ENCODE data around the gene SLX4IP. TPM values are rescaled to one million over a fixed set of nuclear protein-coding genes. Genes with fewer than 3 reads are reported as not detected.

The SLX4IP gene
- total and polyA plus RNA-seq, 2 of the 13 experiments (the other 11 are each of a cell fraction or from before 2014, with no cell fraction given), result 3.6 to 7.3 TPM

DNA sequence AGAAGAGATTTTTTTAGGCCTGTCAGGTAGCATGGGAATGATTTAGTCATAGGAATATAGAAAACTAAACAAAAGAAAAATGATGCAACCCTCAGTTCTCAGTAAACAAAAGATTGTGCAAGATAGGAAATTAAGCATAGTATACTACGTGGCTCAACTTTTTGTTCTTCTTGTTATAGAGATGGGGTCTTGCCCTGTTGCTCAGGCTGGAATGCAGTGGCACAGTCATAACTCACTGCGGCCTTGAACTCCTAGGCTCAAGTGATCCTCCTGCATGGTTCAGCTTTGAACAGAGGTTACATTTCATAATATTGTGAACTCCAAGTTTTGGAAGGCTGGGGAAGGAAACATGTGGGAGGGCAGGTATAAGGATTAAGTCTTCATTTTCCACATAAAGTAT is 28.5 kb downstream of the SLX4IP start (continued):
- TF ChIP-seq, protein P1, sequence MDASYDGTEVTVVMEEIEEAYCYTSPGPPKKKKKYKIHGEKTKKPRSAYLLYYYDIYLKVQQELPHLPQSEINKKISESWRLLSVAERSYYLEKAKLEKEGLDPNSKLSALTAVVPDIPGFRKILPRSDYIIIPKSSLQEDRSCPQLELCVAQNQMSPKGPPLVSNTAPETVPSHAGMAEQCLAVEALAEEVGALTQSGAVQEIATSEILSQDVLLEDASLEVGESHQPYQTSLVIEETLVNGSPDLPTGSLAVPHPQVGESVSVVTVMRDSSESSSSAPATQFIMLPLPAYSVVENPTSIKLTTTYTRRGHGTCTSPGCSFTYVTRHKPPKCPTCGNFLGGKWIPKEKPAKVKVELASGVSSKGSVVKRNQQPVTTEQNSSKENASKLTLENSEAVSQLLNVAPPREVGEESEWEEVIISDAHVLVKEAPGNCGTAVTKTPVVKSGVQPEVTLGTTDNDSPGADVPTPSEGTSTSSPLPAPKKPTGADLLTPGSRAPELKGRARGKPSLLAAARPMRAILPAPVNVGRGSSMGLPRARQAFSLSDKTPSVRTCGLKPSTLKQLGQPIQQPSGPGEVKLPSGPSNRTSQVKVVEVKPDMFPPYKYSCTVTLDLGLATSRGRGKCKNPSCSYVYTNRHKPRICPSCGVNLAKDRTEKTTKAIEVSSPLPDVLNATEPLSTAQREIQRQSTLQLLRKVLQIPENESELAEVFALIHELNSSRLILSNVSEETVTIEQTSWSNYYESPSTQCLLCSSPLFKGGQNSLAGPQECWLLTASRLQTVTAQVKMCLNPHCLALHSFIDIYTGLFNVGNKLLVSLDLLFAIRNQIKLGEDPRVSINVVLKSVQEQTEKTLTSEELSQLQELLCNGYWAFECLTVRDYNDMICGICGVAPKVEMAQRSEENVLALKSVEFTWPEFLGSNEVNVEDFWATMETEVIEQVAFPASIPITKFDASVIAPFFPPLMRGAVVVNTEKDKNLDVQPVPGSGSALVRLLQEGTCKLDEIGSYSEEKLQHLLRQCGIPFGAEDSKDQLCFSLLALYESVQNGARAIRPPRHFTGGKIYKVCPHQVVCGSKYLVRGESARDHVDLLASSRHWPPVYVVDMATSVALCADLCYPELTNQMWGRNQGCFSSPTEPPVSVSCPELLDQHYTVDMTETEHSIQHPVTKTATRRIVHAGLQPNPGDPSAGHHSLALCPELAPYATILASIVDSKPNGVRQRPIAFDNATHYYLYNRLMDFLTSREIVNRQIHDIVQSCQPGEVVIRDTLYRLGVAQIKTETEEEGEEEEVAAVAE (CRISPR knock-in tag; IDR thresholded peaks at IDR 0.05; ENCODE audit: borderline replicate concordance), result no peak
- TF ChIP-seq SMAD3 (CRISPR knock-in tag; IDR thresholded peaks at IDR 0.05) (no peak), ZNF639 (CRISPR knock-in tag; conservative IDR thresholded peaks at IDR 0.05) (no peak), ZNF331 (CRISPR knock-in tag; IDR thresholded peaks at IDR 0.05) (0 out of 2 replicates have a peak, but pooled peaks have one; percentile 29), ZNF597 (CRISPR knock-in tag; IDR thresholded peaks at IDR 0.05) (no peak), MEIS1 (CRISPR knock-in tag; IDR thresholded peaks at IDR 0.05; ENCODE audit: borderline replicate concordance) (no peak), TCF7L2 (IDR thresholded peaks at IDR 0.05; ENCODE audit: low read depth, low read length) (no peak), ZFP62 (CRISPR knock-in tag; IDR thresholded peaks at IDR 0.05) (no peak), ATF3 (CRISPR knock-in tag; IDR thresholded peaks at IDR 0.05) (peak; percentile 71; the same call in 1 of the 2 replicates), YEATS2 (CRISPR knock-in tag; IDR thresholded peaks at IDR 0.05; ENCODE audit: borderline replicate concordance) (no peak), NR1H2 (CRISPR knock-in tag; IDR thresholded peaks at IDR 0.05; ENCODE audit: borderline replicate concordance, low read depth) (no peak)
- TF ChIP-seq, protein P2, sequence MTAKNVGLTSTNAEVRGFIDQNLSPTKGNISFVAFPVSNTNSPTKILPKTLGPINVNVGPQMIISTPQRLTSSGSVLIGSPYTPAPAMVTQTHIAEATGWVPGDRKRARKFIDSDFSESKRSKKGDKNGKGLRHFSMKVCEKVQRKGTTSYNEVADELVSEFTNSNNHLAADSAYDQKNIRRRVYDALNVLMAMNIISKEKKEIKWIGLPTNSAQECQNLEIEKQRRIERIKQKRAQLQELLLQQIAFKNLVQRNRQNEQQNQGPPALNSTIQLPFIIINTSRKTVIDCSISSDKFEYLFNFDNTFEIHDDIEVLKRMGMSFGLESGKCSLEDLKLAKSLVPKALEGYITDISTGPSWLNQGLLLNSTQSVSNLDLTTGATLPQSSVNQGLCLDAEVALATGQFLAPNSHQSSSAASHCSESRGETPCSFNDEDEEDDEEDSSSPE (CRISPR knock-in tag; IDR thresholded peaks at IDR 0.05), result no peak
- TF ChIP-seq, protein P3, sequence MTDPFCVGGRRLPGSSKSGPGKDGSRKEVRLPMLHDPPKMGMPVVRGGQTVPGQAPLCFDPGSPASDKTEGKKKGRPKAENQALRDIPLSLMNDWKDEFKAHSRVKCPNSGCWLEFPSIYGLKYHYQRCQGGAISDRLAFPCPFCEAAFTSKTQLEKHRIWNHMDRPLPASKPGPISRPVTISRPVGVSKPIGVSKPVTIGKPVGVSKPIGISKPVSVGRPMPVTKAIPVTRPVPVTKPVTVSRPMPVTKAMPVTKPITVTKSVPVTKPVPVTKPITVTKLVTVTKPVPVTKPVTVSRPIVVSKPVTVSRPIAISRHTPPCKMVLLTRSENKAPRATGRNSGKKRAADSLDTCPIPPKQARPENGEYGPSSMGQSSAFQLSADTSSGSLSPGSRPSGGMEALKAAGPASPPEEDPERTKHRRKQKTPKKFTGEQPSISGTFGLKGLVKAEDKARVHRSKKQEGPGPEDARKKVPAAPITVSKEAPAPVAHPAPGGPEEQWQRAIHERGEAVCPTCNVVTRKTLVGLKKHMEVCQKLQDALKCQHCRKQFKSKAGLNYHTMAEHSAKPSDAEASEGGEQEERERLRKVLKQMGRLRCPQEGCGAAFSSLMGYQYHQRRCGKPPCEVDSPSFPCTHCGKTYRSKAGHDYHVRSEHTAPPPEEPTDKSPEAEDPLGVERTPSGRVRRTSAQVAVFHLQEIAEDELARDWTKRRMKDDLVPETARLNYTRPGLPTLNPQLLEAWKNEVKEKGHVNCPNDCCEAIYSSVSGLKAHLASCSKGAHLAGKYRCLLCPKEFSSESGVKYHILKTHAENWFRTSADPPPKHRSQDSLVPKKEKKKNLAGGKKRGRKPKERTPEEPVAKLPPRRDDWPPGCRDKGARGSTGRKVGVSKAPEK (CRISPR knock-in tag; IDR thresholded peaks at IDR 0.05; ENCODE audit: borderline replicate concordance), result no peak
- TF ChIP-seq, protein P4, sequence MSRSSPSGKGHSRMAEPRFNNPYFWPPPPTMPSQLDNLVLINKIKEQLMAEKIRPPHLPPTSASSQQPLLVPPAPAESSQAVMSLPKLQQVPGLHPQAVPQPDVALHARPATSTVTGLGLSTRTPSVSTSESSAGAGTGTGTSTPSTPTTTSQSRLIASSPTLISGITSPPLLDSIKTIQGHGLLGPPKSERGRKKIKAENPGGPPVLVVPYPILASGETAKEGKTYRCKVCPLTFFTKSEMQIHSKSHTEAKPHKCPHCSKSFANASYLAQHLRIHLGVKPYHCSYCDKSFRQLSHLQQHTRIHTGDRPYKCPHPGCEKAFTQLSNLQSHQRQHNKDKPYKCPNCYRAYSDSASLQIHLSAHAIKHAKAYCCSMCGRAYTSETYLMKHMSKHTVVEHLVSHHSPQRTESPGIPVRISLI (CRISPR knock-in tag; IDR thresholded peaks at IDR 0.05; ENCODE audit: borderline replicate concordance), result no peak
- TF ChIP-seq, protein P5, sequence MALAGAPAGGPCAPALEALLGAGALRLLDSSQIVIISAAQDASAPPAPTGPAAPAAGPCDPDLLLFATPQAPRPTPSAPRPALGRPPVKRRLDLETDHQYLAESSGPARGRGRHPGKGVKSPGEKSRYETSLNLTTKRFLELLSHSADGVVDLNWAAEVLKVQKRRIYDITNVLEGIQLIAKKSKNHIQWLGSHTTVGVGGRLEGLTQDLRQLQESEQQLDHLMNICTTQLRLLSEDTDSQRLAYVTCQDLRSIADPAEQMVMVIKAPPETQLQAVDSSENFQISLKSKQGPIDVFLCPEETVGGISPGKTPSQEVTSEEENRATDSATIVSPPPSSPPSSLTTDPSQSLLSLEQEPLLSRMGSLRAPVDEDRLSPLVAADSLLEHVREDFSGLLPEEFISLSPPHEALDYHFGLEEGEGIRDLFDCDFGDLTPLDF (CRISPR knock-in tag; IDR thresholded peaks at IDR 0.05), result no peak
